ENCODE measurements around the gene ATL2.

- no peak for TF ChIP-seq CTCF (IDR thresholded peaks at IDR 0.05; ENCODE audit: low read depth, low read length)
- no peak for TF ChIP-seq EZH2phosphoT487 (IDR thresholded peaks at IDR 0.05; ENCODE audit: low read depth)
These were observed 122.3 kb downstream of the ATL2 start for GRCh38 chr2:38254796-38255195.
